ENCODE results near the gene TNFAIP8L1. TPM values are rescaled to one million over a fixed set of nuclear protein-coding genes. Genes with fewer than 3 reads are reported as not detected.
A peak's percentile ranks its signal among the peaks of the same experiment; 100 is the strongest.

Gene TNFAIP8L1
- total RNA-seq, 1 donor from 2014 or later: 0.75 TPM

GRCh38 chr19:4633140-4633967, 6.0 kb upstream of the TNFAIP8L1 start:
- TF ChIP-seq, protein P1, sequence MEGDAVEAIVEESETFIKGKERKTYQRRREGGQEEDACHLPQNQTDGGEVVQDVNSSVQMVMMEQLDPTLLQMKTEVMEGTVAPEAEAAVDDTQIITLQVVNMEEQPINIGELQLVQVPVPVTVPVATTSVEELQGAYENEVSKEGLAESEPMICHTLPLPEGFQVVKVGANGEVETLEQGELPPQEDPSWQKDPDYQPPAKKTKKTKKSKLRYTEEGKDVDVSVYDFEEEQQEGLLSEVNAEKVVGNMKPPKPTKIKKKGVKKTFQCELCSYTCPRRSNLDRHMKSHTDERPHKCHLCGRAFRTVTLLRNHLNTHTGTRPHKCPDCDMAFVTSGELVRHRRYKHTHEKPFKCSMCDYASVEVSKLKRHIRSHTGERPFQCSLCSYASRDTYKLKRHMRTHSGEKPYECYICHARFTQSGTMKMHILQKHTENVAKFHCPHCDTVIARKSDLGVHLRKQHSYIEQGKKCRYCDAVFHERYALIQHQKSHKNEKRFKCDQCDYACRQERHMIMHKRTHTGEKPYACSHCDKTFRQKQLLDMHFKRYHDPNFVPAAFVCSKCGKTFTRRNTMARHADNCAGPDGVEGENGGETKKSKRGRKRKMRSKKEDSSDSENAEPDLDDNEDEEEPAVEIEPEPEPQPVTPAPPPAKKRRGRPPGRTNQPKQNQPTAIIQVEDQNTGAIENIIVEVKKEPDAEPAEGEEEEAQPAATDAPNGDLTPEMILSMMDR (IDR thresholded peaks at IDR 0.05; ENCODE audit: insufficient read depth, low read length, poor library complexity, severe bottlenecking): peak; percentile 96
- Histone ChIP-seq H3K36me3 (ENCODE audit: control insufficient read depth, insufficient read depth, low read length) (no peaks in the 10 kb centered on the region), H3K27me3 (ENCODE audit: control insufficient read depth, insufficient read depth, low read length) (no peaks in the 10 kb centered on the region), H3K4me3 (ENCODE audit: low read depth, low read length) (no peak overlapping the region)
- peak; percentile 80 for DNase-seq (ENCODE audit: low read depth)

DNA sequence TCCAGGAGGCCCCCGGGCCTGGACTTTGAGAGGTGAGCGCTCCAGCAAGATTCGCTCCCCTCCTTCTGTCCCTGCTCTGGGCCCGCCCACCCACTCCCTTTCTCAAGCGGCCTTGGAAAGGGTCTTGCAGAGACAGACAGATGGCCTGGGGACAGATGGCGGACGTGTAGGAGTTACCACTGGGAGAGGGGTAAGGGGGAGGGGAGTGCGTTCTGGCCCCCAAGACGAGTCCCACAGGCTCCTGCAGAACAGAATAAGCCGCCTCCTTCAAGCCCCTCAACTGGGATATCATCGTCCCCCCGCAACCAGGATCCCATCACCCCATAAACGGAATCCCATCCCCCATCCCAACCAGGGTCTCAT, 3.6 kb upstream of the TNFAIP8L1 start:
- H3K36me3 ChIP-seq (ENCODE audit: control insufficient read depth, insufficient read depth, low read length): no peaks in the 10 kb centered on the region
- TF ChIP-seq, protein P1 (IDR thresholded peaks at IDR 0.05; ENCODE audit: insufficient read depth, low read length, poor library complexity, severe bottlenecking): no peak
- H3K4me3 ChIP-seq (ENCODE audit: low read depth, low read length): peak overlapping the region; percentile 48
- no peaks in the 10 kb centered on the region for H3K27me3 ChIP-seq (ENCODE audit: control insufficient read depth, insufficient read depth, low read length)
- no peak for DNase-seq (ENCODE audit: low read depth)

DNA sequence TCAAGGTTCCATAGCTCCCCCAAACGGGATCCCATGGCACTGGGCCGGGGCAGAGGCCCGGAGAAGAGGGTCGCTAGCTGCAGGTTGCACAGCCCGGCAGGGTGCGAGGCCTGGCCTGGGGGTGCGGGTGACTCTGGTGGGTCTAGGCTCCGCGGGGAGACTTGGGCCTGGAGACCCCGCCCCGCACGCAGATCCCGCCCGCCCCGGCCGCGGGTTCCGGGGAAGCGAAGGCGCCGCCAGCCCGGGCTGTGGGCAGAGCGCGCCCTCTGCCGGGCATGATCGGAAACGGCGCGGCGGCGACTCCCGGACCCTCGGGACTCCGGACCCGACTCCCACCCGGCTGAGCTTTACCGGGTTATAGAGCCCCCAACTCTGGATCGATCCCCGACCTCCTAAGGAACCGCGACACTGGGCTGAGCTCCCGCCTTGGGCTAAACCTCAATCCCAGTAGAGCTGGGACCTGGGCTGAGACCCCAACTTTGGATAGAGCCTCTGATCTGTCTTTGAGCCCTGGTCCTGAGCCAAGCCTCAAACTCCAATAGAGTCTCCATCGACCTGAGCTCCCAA, 3.1 kb upstream of the TNFAIP8L1 start:
- Histone ChIP-seq H3K27me3 (ENCODE audit: control insufficient read depth, insufficient read depth, low read length) (no peaks in the 10 kb centered on the region), H3K36me3 (ENCODE audit: control insufficient read depth, insufficient read depth, low read length) (no peaks in the 10 kb centered on the region), H3K4me3 (ENCODE audit: low read depth, low read length) (peak overlapping the region; percentile 48)
- DNase-seq (ENCODE audit: low read depth): no peak
- TF ChIP-seq, protein P1 (IDR thresholded peaks at IDR 0.05; ENCODE audit: insufficient read depth, low read length, poor library complexity, severe bottlenecking): peak; percentile 75

DNA sequence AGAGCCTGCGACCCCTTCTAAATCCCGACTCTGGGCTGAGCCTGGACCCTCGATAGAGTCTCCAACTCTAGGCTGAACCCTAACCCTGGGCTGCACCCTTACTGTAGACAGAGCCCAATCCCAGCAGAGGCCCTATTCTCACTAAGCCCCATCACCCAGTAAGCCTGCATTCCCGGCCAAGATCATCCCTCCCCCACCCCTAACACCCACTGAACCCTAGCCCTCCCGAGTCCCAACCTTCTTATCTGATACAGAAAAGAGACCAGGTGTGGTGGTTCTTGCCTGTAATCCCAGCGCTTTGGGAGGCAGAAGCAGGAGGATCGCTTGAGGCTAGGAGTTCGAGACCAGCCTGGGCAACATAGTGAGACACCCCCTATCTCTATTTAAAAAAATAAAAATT, 2.6 kb upstream of the TNFAIP8L1 start:
- H3K36me3 ChIP-seq (ENCODE audit: control insufficient read depth, insufficient read depth, low read length): no peaks in the 10 kb centered on the region
- TF ChIP-seq, protein P1 (IDR thresholded peaks at IDR 0.05; ENCODE audit: insufficient read depth, low read length, poor library complexity, severe bottlenecking): no peak
- H3K4me3 ChIP-seq (ENCODE audit: low read depth, low read length): no peak overlapping the region
- no peak for DNase-seq (ENCODE audit: low read depth)
- H3K27me3 ChIP-seq (ENCODE audit: control insufficient read depth, insufficient read depth, low read length): no peaks in the 10 kb centered on the region

- H3K36me3 ChIP-seq (ENCODE audit: control insufficient read depth, insufficient read depth, low read length): no peaks in the 10 kb centered on the region
- no peak for DNase-seq (ENCODE audit: low read depth)
- H3K4me3 ChIP-seq (ENCODE audit: low read depth, low read length): no peak overlapping the region
- H3K27me3 ChIP-seq (ENCODE audit: control insufficient read depth, insufficient read depth, low read length): no peaks in the 10 kb centered on the region
- TF ChIP-seq, protein P1 (IDR thresholded peaks at IDR 0.05; ENCODE audit: insufficient read depth, low read length, poor library complexity, severe bottlenecking): no peak
Measured at GRCh38 chr19:4638317-4638716, 999 bp upstream of the TNFAIP8L1 start.
